SK-N-SH (cell line): Measurements from ENCODE around the gene SPECC1L.

Experiments used
- EP300 ChIP-seq, 2 experiments: IDR thresholded peaks; 2 replicates each; pipeline versions ENCODE4 v1.4.0 to v1.6.1; 2012; ENCODE audit warnings: borderline replicate concordance in 1 of 2, low read depth in 1 of 2, low read length in 1 of 2
- MXI1 ChIP-seq: IDR thresholded peaks from 2 replicates; pipeline ENCODE4 v1.6.1; 2012; ENCODE audit warnings: mild to moderate bottlenecking, low read depth, low read length, improper control_type of control experiment
- NRF1 ChIP-seq: IDR thresholded peaks from 2 replicates; pipeline ENCODE4 v1.6.1; 2012; ENCODE audit warnings: low read depth, mild to moderate bottlenecking, low read length
- RFX5 ChIP-seq: IDR thresholded peaks from 2 replicates; pipeline ENCODE4 v1.6.1; 2012; ENCODE audit warnings: mild to moderate bottlenecking, improper control_type of control experiment, low read length
- SIN3A ChIP-seq: IDR thresholded peaks from 2 replicates; pipeline ENCODE4 v1.6.1; 2012; ENCODE audit warnings: low read depth, mild to moderate bottlenecking, low read length, moderate library complexity, borderline replicate concordance
- YY1 ChIP-seq: IDR thresholded peaks from 2 replicates; pipeline ENCODE4 v1.4.0; 2012; ENCODE audit warnings: low read depth, mild to moderate bottlenecking
- TF ChIP-seq, protein P1 (sequence below): IDR thresholded peaks from 2 replicates; pipeline ENCODE4 v1.6.1; 2012; ENCODE audit warnings: mild to moderate bottlenecking, low read depth, low read length, moderate library complexity
- TF ChIP-seq, protein P2 (sequence below): fragments of 200-600 bp; sonication (generic); IDR thresholded peaks from 2 replicates; pipeline ENCODE4 v1.6.1; 2017; ENCODE audit warnings: antibody characterized with exemption, mild to moderate bottlenecking, moderate library complexity
- TF ChIP-seq, protein P3 (sequence below): IDR thresholded peaks from 2 replicates; pipeline ENCODE4 v1.4.0; 2012; ENCODE audit warnings: low read depth, borderline replicate concordance
- TF ChIP-seq, protein P4 (sequence below): IDR thresholded peaks from 2 replicates; pipeline ENCODE4 v1.4.0; 2012; ENCODE audit warnings: low read depth

DNA sequence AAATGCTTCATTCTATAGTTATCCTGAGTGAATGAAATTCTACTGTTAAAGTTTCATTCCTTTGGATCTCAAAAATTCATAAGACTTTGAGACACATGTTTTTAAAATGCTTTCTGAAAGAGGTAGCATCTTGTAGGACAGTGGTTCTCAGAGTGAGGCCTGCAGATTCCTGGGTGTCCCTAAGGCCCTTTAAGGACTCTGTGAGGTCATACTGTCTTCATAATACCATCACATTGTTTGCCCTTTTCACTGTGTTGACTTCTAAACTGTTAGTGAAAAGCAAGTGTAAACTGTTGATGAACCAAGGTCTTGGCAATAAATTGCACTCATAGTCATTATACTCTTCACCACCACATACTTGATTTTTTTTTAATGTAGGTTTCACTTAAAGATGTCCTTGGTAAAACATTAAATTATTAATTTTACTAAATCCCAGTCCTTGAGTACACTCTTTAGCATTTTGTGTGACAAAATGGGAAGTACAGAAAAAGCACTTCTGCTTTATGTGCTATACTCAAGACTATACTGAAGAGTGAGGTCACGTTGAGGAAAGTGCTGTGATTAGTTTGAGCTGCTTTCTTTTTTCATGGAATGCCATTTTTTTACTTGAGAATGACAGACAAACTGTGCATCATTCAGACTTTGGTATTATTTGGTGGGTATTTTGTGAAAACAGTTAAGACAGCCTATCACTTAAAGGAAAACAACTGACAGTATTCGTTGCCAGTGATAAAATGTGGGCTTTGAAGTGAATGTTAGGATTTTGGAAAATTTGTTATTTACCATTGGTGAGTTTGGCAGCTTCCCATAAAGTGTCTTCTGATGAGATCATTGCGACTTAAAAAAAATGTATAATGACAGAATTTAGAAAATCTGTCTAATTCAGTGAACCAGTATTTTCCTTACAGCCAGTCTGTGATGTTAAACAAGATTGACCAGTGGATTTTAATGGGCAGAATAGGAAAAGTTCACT lies 61.1 kb downstream of the SPECC1L start:
- TF ChIP-seq, protein P1, sequence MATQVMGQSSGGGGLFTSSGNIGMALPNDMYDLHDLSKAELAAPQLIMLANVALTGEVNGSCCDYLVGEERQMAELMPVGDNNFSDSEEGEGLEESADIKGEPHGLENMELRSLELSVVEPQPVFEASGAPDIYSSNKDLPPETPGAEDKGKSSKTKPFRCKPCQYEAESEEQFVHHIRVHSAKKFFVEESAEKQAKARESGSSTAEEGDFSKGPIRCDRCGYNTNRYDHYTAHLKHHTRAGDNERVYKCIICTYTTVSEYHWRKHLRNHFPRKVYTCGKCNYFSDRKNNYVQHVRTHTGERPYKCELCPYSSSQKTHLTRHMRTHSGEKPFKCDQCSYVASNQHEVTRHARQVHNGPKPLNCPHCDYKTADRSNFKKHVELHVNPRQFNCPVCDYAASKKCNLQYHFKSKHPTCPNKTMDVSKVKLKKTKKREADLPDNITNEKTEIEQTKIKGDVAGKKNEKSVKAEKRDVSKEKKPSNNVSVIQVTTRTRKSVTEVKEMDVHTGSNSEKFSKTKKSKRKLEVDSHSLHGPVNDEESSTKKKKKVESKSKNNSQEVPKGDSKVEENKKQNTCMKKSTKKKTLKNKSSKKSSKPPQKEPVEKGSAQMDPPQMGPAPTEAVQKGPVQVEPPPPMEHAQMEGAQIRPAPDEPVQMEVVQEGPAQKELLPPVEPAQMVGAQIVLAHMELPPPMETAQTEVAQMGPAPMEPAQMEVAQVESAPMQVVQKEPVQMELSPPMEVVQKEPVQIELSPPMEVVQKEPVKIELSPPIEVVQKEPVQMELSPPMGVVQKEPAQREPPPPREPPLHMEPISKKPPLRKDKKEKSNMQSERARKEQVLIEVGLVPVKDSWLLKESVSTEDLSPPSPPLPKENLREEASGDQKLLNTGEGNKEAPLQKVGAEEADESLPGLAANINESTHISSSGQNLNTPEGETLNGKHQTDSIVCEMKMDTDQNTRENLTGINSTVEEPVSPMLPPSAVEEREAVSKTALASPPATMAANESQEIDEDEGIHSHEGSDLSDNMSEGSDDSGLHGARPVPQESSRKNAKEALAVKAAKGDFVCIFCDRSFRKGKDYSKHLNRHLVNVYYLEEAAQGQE, result no peak
- TF ChIP-seq, protein P2, sequence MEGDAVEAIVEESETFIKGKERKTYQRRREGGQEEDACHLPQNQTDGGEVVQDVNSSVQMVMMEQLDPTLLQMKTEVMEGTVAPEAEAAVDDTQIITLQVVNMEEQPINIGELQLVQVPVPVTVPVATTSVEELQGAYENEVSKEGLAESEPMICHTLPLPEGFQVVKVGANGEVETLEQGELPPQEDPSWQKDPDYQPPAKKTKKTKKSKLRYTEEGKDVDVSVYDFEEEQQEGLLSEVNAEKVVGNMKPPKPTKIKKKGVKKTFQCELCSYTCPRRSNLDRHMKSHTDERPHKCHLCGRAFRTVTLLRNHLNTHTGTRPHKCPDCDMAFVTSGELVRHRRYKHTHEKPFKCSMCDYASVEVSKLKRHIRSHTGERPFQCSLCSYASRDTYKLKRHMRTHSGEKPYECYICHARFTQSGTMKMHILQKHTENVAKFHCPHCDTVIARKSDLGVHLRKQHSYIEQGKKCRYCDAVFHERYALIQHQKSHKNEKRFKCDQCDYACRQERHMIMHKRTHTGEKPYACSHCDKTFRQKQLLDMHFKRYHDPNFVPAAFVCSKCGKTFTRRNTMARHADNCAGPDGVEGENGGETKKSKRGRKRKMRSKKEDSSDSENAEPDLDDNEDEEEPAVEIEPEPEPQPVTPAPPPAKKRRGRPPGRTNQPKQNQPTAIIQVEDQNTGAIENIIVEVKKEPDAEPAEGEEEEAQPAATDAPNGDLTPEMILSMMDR, result no peak
- TF ChIP-seq SIN3A (no peak), MXI1 (no peak), EP300 (IDR thresholded peaks at IDR 0.05; ENCODE audit: borderline replicate concordance in 1 of 2, low read depth in 1 of 2, low read length in 1 of 2) (peak in 1 of 2 experiments; percentile 18; a peak in 1 of 4 replicates), RFX5 (no peak), NRF1 (no peak), YY1 (no peak)
- TF ChIP-seq, protein P3, sequence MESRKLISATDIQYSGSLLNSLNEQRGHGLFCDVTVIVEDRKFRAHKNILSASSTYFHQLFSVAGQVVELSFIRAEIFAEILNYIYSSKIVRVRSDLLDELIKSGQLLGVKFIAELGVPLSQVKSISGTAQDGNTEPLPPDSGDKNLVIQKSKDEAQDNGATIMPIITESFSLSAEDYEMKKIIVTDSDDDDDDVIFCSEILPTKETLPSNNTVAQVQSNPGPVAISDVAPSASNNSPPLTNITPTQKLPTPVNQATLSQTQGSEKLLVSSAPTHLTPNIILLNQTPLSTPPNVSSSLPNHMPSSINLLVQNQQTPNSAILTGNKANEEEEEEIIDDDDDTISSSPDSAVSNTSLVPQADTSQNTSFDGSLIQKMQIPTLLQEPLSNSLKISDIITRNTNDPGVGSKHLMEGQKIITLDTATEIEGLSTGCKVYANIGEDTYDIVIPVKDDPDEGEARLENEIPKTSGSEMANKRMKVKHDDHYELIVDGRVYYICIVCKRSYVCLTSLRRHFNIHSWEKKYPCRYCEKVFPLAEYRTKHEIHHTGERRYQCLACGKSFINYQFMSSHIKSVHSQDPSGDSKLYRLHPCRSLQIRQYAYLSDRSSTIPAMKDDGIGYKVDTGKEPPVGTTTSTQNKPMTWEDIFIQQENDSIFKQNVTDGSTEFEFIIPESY, result no peak
- TF ChIP-seq, protein P4, sequence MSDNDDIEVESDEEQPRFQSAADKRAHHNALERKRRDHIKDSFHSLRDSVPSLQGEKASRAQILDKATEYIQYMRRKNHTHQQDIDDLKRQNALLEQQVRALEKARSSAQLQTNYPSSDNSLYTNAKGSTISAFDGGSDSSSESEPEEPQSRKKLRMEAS, result no peak
